ENCODE data around the gene NDC1.
"Not testable (repeated sequence)": the region's sequence is repeated elsewhere in the genome, so short reads cannot be mapped to it uniquely, and the experiment has no call there.

NDC1 gene

GRCh38 chr1:53837924-53838653, at the start of gene NDC1:
NDC1 (minus strand) TSS chr1:53838296; CDS start chr1:53838261, 35 bp downstream.
- peak; percentile 57 to 80 (median 70) for DNase-seq (ENCODE audit: low read depth in 4 of 4, low spot score in 1 of 4)

GRCh38 chr1:53883600-53883999, 45.5 kb upstream of the NDC1 start:
- not testable (repeated sequence) for DNase-seq (ENCODE audit: low read depth in 4 of 4, low spot score in 1 of 4)

DNA sequence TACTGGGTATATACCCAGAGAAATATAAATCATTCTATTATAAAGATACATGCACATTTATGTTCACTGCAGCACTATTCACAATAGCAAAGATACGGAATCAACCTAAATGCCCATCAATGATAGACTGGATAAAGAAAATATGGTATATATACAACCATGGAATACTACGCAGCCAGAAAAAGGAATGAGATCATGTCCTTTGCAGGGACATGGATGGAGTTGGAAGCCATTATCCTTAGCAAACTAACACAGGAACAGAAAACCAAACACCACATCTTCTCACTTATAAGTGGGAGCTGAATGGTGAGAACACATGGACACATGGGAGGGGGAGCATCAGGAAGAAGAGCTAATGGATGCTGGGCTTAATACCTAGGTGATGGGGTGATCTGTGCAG, 43.8 kb upstream of the NDC1 start:
- DNase-seq (ENCODE audit: low read depth in 4 of 4, low spot score in 1 of 4): not testable (repeated sequence)

DNA sequence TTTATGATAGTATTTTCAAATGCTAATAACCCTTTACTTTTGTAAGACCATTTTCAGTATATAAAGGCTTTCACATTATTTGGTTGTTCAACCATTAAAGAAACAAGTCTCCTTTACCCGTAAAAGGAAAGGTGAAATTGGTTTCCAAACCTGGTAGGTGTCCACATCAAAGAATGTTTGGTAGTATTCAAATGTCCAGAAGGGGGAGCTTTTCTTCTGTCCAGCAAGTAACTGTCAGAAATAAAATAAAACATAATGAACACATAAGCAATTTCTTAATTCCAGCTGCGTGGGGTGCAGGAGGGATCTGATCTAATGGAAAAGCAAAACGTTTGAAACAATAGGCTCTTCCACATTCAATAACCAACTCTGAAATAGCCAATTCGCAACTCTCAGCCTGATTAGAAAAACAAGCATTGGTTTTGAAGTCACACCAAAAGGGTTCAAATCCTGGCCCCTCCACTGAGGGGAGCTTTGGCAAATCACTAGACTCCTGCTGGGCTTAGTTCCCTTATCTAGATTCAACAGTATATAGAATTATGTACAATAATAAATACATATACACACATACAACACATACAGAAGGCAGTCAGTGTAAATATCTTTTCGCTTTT, 40.5 kb upstream of the NDC1 start:
- DNase-seq (ENCODE audit: low read depth in 4 of 4, low spot score in 1 of 4): no peak

DNA sequence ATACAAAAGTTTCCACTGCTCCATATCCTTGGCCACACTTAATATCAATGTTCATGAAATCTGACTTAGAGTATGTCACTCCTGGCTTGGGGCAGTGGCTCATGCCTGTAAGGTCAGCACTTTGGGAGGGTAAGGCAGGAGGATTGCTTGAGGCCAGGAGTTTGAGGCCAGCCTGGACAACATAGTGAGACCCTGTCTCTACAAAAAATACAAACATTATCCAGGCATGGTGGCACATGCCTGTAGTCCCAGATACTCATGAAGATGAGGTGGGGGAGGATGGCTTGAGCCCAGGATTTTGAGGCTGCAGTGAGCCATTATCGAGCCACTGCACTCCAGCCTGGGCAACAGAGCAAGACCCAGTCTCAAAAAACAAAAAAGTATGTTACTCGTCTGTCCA, 37.1 kb upstream of the NDC1 start:
- not testable (repeated sequence) for DNase-seq (ENCODE audit: low read depth in 4 of 4, low spot score in 1 of 4)

DNA sequence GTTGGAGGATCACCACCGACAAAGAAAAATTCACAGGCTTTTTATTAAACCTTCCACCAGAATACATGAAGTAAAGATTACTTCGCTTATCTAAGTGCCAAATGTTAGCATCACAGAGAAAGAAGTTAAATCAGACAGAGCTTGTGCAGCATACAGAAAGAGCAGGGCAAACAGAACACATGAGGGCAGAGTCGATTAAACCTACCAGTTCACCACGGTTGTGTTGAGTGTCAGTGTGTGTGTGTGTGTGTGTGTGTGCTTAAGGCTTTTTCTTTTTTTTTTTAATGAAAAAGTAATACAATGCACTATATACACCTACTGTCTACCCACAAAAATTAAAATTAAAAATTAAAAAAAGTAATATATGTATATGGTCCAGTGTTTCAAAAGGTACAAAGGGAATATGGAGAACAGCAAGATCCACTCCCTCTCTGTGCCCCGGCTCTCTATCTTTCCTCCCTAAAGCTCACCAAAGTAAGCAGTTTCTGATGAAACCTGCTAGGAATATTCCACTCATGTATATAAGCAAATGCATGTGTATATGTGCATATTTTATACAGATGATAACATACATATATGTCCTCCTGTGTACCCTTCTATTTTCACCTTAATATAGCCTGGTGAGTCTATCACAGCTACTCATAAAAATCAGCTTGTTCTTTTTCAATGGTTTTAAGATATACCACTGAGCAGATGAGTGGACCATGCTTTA, 33.8 kb upstream of the NDC1 start:
- no peak for DNase-seq (ENCODE audit: low read depth in 4 of 4, low spot score in 1 of 4)

DNA sequence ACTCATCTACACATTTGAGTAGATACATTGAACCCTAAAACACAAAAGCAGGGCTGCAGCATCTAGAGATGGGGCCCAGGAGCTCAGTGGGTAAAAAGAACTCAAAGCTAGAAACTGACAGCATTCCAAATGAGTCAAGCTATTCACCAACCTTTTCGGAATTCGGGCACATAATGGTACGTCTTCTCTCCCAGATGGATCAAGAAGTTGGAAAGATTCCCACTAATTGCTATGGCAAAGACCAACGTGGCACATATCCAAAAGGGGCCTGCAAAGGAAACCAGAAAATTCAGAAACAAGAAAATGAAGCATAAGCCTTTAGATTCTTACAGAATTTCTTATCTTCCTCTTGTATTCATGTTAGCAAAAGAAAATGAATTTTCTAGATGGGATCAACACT, 33.1 kb upstream of the NDC1 start:
- no peak for DNase-seq (ENCODE audit: low read depth in 4 of 4, low spot score in 1 of 4)

GRCh38 chr1:53869454-53870117, 31.5 kb upstream of the NDC1 start:
- DNase-seq (ENCODE audit: low read depth in 4 of 4, low spot score in 1 of 4): no peak

DNA sequence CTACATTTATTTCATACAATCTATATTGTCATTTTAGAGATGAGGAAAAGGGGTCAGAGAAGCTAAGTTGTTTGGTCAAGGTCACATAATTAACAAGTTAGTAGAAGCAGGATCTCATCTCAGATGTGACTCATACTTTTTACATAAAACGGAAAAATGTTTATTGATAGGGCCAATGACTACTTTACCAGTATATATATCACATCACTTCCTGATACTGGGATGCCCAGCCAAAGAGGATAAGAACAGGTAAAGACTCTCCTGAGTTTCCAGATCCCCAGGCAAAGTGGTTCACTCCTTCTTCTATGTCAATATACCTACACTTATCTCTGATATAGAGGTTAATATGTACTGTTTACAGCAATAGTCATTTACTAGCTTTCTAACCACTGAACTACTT, 30.5 kb upstream of the NDC1 start:
- DNase-seq (ENCODE audit: low read depth in 4 of 4, low spot score in 1 of 4): no peak

DNA sequence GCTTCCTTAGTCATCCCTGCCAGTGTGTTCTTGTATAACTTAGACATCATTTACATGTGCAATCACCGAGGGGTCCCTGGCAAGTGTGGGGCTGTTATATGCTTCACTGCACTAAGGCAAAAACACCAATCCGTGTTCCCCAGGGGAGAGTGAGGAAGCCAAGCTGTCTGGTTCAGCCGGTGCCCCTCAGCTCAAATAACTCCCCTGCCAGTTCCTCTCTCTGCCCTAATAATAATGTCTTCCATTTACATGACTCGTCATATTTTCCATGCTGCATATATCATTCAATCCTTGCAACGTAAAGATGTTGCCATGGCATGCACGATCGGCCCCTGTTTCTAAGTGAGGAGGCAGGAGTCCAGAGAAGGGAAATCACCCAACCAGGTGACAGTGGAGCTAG, 24.4 kb upstream of the NDC1 start:
- DNase-seq (ENCODE audit: low read depth in 4 of 4, low spot score in 1 of 4): no peak

DNA sequence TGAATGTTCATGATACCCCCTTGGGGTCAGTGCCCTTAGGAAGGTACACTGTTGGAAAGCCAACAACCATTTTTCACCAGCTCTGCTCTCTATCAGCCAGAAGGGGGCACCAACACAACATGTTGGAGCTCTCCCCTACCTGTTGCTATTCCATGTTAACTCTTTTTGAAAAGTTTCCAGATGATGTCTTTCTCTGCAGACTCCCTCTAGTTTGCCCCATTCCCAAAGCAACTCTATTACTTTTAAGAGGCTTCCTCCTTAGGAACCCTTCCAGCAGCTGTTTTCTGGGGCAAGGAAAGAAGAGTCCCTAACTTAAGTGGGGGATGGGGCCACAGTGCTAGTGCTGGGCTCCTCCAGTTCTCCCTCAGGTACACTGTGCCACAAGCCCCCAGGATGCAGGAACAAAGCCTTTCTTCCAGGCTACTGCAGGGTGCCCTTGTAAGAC, 22.9 kb upstream of the NDC1 start:
- DNase-seq (ENCODE audit: low read depth in 4 of 4, low spot score in 1 of 4): peak; percentile 9 to 33 (median 14)

DNA sequence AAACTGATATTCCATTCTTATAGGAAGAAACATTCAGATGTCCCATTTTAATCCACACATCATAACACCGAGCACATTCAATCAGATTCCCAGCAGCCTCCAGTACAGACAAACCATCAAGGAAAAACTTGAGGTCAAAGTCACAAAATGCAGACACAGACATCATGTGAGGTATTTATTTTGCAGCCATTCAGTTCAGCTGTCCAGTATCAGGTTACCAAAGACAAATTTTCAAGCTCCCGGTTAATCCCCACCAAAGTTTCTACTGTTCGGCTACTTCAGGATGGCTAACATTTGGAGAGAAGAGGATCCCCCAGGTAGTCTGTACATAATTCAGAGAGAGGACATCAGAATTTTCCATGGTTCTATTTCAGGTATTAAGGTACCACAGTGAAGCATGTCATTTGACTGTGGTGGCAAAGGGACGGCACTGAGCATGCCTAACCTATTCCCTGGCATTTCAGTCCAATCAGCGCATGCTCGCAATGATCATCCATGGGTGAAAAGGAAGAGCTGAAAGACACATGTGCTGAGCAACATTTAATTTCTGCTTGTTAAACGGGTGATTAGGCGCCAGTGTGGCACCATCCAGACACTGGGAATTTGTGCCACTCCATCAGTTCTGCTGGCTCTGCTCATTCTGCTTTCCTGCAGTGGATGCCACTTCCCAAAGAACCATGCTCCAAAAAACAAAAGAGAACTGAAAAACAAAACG, 13.6 kb upstream of the NDC1 start:
- no peak for DNase-seq (ENCODE audit: low read depth in 4 of 4, low spot score in 1 of 4)

GRCh38 chr1:53850082-53850673, 12.1 kb upstream of the NDC1 start:
- DNase-seq (ENCODE audit: low read depth in 4 of 4, low spot score in 1 of 4): no peak

GRCh38 chr1:53847980-53848379, 9.9 kb upstream of the NDC1 start:
- no peak for DNase-seq (ENCODE audit: low read depth in 4 of 4, low spot score in 1 of 4)

DNA sequence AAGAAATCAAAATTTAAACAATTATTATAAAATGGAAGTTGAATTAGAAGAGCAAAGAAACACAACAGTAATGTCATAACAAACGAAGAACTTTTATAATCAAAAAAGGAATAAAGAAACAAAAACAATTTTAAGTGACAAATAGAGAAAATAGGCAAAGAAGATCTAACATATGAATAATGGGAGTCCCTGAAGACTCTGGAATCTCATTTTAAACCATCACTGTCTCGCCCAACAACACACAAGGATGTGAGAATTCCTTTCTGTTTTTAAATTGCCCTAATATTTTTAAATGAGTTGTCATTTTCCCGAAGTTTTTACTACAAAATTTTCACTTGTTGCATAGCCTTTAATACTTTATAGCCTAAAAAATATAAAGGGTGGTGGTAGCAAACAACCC, 4.3 kb upstream of the NDC1 start:
- DNase-seq (ENCODE audit: low read depth in 4 of 4, low spot score in 1 of 4): no peak

DNA sequence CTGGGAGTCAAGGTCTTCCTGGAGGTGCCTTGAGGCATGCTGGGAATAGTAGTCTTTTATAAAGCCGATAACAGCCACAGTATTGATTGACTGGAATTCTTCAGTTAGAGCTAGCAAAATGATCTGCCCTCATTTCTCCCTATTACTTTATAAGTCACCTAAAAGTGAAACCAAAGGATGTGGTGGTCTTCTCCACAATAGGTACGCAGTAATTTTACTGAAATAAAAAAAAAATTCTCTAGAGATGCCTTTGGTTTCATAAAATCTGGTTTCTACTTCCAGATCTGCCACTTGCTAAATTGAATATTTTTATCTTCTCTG, 518 bp upstream of the NDC1 start:
- DNase-seq (ENCODE audit: low read depth in 4 of 4, low spot score in 1 of 4): no peak

DNA sequence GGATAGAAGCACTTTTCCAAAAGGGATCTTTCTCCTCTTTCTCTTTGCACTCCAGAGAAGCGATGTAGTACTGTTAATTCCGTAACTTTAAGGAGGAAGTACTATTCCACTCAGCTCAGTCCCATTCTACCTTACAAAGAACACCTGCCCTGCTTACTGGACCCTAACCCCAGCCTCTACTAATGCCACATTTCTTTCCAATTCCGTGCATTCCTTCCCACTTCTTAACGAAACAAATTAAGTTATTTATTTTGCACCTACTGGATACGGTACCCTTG, 511 bp downstream of the NDC1 start:
- DNase-seq (ENCODE audit: low read depth in 4 of 4, low spot score in 1 of 4): no peak

DNA sequence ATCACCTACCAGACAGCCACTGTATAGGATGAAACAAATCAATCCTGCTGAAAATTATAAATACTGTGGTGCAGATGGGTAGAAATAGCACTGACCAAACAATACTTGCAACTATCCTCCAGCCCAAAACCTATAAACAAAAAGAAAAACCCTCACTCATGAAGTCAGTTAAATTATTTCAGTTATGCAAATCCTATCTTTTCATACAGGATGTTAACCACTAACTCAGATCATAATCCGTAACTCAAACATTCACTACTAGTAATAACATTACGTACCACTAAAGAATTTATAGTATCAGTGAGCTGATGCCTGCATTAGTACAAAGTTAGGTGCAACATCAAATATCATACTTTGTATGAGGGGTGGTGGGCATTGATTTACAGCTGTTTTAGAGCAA, 2.6 kb downstream of the NDC1 start:
- DNase-seq (ENCODE audit: low read depth in 4 of 4, low spot score in 1 of 4): no peak

DNA sequence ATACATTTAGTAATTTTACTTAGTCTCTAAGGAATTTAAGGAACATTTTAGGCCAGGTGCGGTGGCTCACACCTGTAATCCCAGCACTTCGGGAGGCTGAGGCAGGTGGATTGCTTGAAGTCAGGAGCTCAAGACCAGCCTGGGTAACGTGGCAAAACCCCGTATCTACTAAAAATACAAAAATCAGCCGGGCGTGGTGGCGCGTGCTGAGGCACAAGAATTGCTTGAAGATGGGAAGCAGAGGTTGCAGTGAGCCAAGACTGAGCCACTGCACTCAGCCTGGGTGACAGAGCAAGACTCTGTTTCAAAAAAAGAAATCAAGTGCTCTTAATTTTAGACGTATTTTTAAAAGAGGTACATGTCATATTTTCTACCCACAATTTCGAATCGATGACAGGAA, 3.3 kb downstream of the NDC1 start:
- no peak for DNase-seq (ENCODE audit: low read depth in 4 of 4, low spot score in 1 of 4)

GRCh38 chr1:53833393-53833792, 4.7 kb downstream of the NDC1 start:
- no peak for DNase-seq (ENCODE audit: low read depth in 4 of 4, low spot score in 1 of 4)

DNA sequence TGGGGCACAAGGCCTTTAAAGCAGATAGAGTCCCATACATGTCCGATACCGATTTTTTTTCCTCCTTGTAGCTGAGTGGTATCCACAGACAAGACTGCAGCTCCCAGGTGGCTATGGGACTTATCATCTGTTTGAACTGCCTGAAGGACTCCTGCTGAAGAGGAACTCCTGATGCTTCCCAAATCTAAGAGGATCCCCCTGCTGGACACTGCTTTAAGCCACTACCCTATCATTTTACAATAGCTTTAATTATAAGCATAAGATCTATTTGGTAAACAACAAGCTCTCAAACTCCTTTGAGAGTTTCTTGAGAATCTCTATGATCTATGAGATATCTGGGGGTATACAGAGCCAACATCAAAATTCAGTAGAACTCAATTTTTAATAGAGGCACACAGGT, 11.7 kb downstream of the NDC1 start:
- DNase-seq (ENCODE audit: low read depth in 4 of 4, low spot score in 1 of 4): no peak

All from stimulated activated CD4-positive, alpha-beta T cell treated with anti-CD3 and anti-CD28 coated beads, Interleukin-1b, Interleukin-23, amount 100 ng/mL, for 24 hours (primary cell).